ENCODE results near the gene MTMR6. TPM values are rescaled to one million over a fixed set of nuclear protein-coding genes. Genes with fewer than 3 reads are reported as not detected.

The MTMR6 gene
- total RNA-seq, 1 experiment from 2014 or later: 27.4 TPM

DNA sequence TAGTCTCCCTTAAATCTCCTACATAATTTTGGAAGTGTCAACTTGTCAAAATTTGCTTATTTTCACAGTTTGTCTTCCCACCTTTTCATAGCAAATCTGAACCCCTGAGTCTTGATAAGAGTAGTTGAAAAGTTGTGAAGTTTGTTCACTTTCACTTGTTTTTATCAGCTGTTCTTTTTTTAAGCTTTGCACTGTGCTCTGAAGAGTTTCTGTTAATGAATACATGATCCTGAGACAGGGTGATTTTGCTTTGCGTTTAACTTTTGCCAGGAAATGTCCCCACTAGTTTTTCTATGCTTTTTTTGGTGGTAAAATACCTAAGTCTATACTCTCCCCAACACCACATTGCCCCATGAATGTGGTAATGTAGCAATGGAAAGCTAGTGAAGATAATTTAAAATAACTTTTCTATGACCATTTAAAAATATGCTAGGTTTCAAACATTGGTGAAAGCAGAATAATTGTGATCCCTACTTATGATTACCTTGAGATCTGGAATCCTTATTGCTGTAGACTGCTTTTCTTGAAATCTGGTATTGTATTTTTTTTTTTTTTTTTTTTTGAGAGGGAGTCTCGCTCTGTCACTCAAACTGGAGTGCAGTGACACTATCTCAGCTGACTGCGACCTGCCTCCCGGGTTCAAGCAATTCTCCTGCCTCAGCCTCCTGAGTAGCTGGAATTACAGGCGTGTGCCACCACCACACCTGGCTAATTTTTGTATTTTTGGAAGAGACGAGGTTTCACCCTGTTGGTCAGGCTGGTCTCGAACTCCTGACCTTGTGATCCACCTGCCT is 19.6 kb upstream of the MTMR6 start:
- Histone ChIP-seq H3K36me3 (ENCODE audit: insufficient read depth, low read length) (peaks cover 70% of the 10 kb centered on the region), H3K4me1 (ENCODE audit: low read length) (peaks cover 16% of the 10 kb centered on the region), H4K20me1 (ENCODE audit: insufficient read depth, low read depth, low read length) (peaks cover 19% of the 10 kb centered on the region), H3K27me3 (ENCODE audit: low read length) (no peaks in the 10 kb centered on the region), H3K27ac (ENCODE audit: low read length) (no peak overlapping the region), H3K9me3 (ENCODE audit: low read length) (no peaks in the 10 kb centered on the region), H3K4me3 (ENCODE audit: low read length) (no peak overlapping the region), H3K4me2 (ENCODE audit: low read depth, low read length, poor library complexity, severe bottlenecking) (no peak overlapping the region), H3K9ac (ENCODE audit: low read length) (no peak overlapping the region), H2AFZ (ENCODE audit: low read length) (no peak overlapping the region), H3K79me2 (ENCODE audit: low read length) (peaks cover 81% of the 10 kb centered on the region), H3K9me2 (replicated peaks; ENCODE audit: insufficient read depth, low read length) (no peaks in the 10 kb centered on the region)
- no peak for DNase-seq

DNA sequence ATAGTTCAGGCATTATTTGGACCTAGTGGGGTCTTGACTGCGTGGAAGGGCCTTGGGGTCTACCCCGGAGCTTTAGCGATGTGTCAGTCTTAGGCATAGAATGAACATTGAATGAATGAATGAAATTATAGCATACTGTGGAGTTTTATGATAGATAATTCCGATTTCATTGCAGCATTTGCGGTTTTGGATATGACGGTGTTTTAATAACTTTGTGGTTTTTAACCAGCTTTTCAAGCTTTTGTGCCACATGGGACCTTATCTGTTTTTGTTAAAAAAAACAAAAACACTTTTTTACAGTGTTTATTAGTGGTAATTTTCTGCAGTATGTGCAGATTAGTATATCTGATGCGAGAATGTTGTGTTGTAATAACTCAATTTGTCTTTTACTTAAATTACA is 14.8 kb upstream of the MTMR6 start:
- Histone ChIP-seq H3K27me3 (ENCODE audit: low read length) (no peaks in the 10 kb centered on the region), H3K4me2 (ENCODE audit: low read depth, low read length, poor library complexity, severe bottlenecking) (peak overlapping the region; percentile 77), H3K4me3 (ENCODE audit: low read length) (peak overlapping the region; percentile 88), H3K9me2 (replicated peaks; ENCODE audit: insufficient read depth, low read length) (no peaks in the 10 kb centered on the region), H3K9me3 (ENCODE audit: low read length) (0 out of 2 replicates have a peak, but pooled peaks cover 2% of the 10 kb centered on the region), H3K27ac (ENCODE audit: low read length) (peak overlapping the region; percentile 66), H4K20me1 (ENCODE audit: insufficient read depth, low read depth, low read length) (peaks cover 19% of the 10 kb centered on the region), H3K9ac (ENCODE audit: low read length) (peak overlapping the region; percentile 87), H2AFZ (ENCODE audit: low read length) (no peak overlapping the region; the same call in 1 of the 2 replicates), H3K36me3 (ENCODE audit: insufficient read depth, low read length) (peaks cover 34% of the 10 kb centered on the region), H3K79me2 (ENCODE audit: low read length) (peaks cover 55% of the 10 kb centered on the region), H3K4me1 (ENCODE audit: low read length) (peaks cover 21% of the 10 kb centered on the region)
- no peak for DNase-seq

DNA sequence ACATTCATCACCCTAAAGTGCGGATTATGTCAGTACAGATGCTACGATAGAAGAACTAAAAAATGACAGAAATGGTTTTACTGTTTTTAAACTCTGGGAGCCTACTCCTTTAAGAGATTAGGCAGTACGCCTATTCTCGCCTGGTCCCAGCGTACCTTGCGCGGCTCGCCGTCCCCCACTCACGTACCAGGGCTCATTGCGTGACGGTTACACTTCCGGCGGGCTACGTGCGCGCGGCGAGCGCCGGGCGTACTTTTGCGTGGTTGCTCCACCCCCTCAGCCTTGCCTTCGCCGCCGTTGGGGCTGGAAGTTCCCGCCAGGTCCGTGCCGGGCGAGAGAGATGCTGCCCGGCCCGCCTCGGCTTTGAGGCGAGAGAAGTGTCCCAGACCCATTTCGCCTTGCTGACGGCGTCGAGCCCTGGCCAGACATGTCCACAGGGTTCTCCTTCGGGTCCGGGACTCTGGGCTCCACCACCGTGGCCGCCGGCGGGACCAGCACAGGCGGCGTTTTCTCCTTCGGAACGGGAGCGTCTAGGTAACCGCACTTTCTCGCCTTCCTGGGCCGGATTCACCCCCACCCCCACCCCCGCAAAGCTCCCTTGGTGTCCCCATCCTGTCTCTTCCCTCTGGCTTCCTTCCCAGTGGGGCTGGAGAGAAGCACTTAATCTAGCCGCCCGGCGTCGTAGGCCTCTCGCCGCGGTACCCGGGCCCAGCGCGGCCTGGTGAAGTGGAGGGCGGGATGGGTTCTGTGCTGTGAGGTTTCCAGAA is 14.2 kb upstream of the MTMR6 start, which contains the start of gene NUP58:
Gene NUP58, plus strand, starts transcription at position 279 of the 767 bp plus-strand sequence. Its CDS starts 149 bp downstream, at position 428.
- H3K4me3 ChIP-seq (ENCODE audit: low read length): peak within 1 kb of the TSS; percentile 88
- H3K27me3 ChIP-seq (ENCODE audit: low read length): no peaks in the 10 kb centered on the region
- H3K4me1 ChIP-seq (ENCODE audit: low read length): peaks cover 21% of the 10 kb centered on the region
- peak; percentile 97 for DNase-seq
- peak within 1 kb of the TSS; percentile 87 for H3K9ac ChIP-seq (ENCODE audit: low read length)
- peak within 1 kb of the TSS; percentile 66 for H3K27ac ChIP-seq (ENCODE audit: low read length)
- peak within 1 kb of the TSS; percentile 77 for H3K4me2 ChIP-seq (ENCODE audit: low read depth, low read length, poor library complexity, severe bottlenecking)
- 0 out of 2 replicates have a peak, but pooled peaks cover 2% of the 10 kb centered on the region for H3K9me3 ChIP-seq (ENCODE audit: low read length)
- H3K79me2 ChIP-seq (ENCODE audit: low read length): peaks cover 50% of the 10 kb centered on the region
- H4K20me1 ChIP-seq (ENCODE audit: insufficient read depth, low read depth, low read length): peaks cover 19% of the 10 kb centered on the region
- peaks cover 30% of the 10 kb centered on the region for H3K36me3 ChIP-seq (ENCODE audit: insufficient read depth, low read length)
- H3K9me2 ChIP-seq (replicated peaks; ENCODE audit: insufficient read depth, low read length): no peaks in the 10 kb centered on the region
- H2AFZ ChIP-seq (ENCODE audit: low read length): peak within 1 kb of the TSS; percentile 87

DNA sequence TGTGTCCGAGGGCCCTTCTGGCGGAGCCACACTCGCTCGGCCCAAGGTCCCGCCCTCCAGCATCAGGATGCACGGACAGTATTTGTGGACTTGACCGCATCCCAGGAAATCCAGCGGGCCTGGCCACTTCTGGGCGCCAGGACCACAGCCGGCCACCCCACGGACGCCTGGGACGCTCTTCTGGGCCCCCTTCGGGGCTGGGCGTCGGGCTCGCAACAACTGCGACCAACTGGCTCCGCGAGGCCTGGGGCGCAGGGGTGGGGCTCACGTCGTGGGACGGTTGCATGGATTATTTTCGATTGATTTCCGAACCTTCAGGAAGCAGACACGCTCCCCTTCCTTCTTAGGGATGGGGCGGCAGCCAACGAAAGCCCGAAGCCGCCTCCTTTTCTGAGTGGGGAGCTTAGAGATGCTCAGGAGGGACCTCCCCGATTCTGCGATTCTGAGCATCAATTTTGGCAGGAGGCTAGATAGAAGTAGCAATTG is 13.6 kb upstream of the MTMR6 start:
- Histone ChIP-seq H3K9me3 (ENCODE audit: low read length) (0 out of 2 replicates have a peak, but pooled peaks cover 2% of the 10 kb centered on the region), H4K20me1 (ENCODE audit: insufficient read depth, low read depth, low read length) (peaks cover 19% of the 10 kb centered on the region), H3K9me2 (replicated peaks; ENCODE audit: insufficient read depth, low read length) (no peaks in the 10 kb centered on the region), H3K4me2 (ENCODE audit: low read depth, low read length, poor library complexity, severe bottlenecking) (peak overlapping the region; percentile 77), H3K4me3 (ENCODE audit: low read length) (peak overlapping the region; percentile 88; the same call in 1 of the 2 replicates), H3K9ac (ENCODE audit: low read length) (peak overlapping the region; percentile 60), H3K36me3 (ENCODE audit: insufficient read depth, low read length) (peaks cover 26% of the 10 kb centered on the region), H3K27ac (ENCODE audit: low read length) (no peak overlapping the region), H3K27me3 (ENCODE audit: low read length) (no peaks in the 10 kb centered on the region), H2AFZ (ENCODE audit: low read length) (peak overlapping the region; percentile 87), H3K79me2 (ENCODE audit: low read length) (peaks cover 44% of the 10 kb centered on the region), H3K4me1 (ENCODE audit: low read length) (peaks cover 21% of the 10 kb centered on the region)
- DNase-seq: no peak

DNA sequence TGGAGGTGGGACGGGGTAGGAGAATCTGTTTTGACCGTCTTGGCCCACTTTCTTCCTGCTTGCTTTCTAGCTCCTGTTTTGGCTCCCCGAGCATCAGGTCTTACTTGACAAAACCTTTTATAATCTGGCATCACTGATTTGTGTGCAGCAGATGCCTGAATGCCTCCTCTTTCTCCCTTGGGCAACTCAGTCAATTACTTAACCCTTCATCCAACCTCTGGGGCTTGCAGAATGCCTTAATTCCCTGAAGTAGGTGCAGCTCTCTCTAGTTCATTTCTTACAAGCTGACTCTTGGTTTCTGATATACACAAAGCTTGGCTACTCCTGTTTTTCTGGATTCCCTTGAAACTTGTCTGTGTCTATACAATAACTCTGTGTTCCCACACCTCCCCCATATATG is 8.4 kb upstream of the MTMR6 start:
- H3K27ac ChIP-seq (ENCODE audit: low read length): no peak overlapping the region
- DNase-seq: no peak
- no peaks in the 10 kb centered on the region for H3K27me3 ChIP-seq (ENCODE audit: low read length)
- H2AFZ ChIP-seq (ENCODE audit: low read length): no peak overlapping the region
- H3K9ac ChIP-seq (ENCODE audit: low read length): no peak overlapping the region
- no peak overlapping the region for H3K4me3 ChIP-seq (ENCODE audit: low read length)
- no peaks in the 10 kb centered on the region for H3K36me3 ChIP-seq (ENCODE audit: insufficient read depth, low read length)
- no peak overlapping the region for H3K4me2 ChIP-seq (ENCODE audit: low read depth, low read length, poor library complexity, severe bottlenecking)
- peaks cover 6% of the 10 kb centered on the region for H3K4me1 ChIP-seq (ENCODE audit: low read length)
- 0 out of 2 replicates have a peak, but pooled peaks cover 2% of the 10 kb centered on the region for H3K9me3 ChIP-seq (ENCODE audit: low read length)
- no peaks in the 10 kb centered on the region for H3K79me2 ChIP-seq (ENCODE audit: low read length)
- no peaks in the 10 kb centered on the region for H3K9me2 ChIP-seq (replicated peaks; ENCODE audit: insufficient read depth, low read length)
- no peaks in the 10 kb centered on the region for H4K20me1 ChIP-seq (ENCODE audit: insufficient read depth, low read depth, low read length)

DNA sequence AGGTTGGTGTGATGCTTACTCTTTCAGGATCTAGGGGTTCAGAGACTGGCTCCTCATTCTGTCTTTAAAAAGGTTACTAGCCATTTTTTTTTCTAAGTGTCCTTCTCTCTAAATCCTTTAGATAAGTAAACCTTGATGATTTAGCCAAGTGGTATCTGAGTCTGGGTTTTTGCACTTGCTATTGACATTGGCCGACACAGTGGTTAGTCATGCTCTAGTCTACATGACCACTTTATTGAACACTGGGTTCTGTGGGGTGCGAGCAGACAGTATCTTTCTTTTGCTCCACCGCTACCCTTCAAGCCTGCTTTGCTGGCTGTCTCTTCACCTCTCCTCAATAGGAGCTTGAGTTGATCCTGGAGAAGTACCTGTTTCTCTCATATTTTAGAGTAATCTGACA is 7.9 kb upstream of the MTMR6 start:
- no peak overlapping the region for H3K4me3 ChIP-seq (ENCODE audit: low read length)
- no peak overlapping the region for H3K9ac ChIP-seq (ENCODE audit: low read length)
- 0 out of 2 replicates have a peak, but pooled peaks cover 2% of the 10 kb centered on the region for H3K9me3 ChIP-seq (ENCODE audit: low read length)
- H3K79me2 ChIP-seq (ENCODE audit: low read length): no peaks in the 10 kb centered on the region
- H3K4me1 ChIP-seq (ENCODE audit: low read length): peaks cover 6% of the 10 kb centered on the region
- H4K20me1 ChIP-seq (ENCODE audit: insufficient read depth, low read depth, low read length): no peaks in the 10 kb centered on the region
- H3K4me2 ChIP-seq (ENCODE audit: low read depth, low read length, poor library complexity, severe bottlenecking): no peak overlapping the region
- no peaks in the 10 kb centered on the region for H3K27me3 ChIP-seq (ENCODE audit: low read length)
- H3K27ac ChIP-seq (ENCODE audit: low read length): no peak overlapping the region
- no peak for DNase-seq
- no peaks in the 10 kb centered on the region for H3K36me3 ChIP-seq (ENCODE audit: insufficient read depth, low read length)
- no peak overlapping the region for H2AFZ ChIP-seq (ENCODE audit: low read length)
- H3K9me2 ChIP-seq (replicated peaks; ENCODE audit: insufficient read depth, low read length): no peaks in the 10 kb centered on the region

DNA sequence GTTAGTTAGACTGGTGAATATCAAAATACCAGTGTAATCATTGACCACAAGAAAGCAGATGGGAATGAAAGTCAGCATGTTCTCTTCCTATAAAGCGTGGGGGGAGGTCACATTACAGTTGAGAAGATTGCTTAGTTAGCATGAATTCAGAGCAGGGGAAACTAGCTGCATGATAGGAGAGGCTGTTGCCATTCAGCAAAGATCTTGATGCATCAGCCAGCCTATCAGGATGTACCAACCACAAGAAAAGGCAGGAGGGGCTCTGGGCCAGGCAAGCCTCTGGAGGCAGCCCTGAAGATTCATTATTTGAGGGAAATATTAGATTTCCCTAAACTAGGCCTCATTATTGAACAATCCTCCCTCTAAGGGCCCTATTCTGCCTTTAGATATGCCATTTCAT is 5.0 kb upstream of the MTMR6 start:
- Histone ChIP-seq H2AFZ (ENCODE audit: low read length) (peak overlapping the region; percentile 72; the same call in 1 of the 2 replicates), H3K4me1 (ENCODE audit: low read length) (peaks cover 24% of the 10 kb centered on the region), H3K27me3 (ENCODE audit: low read length) (no peaks in the 10 kb centered on the region), H3K27ac (ENCODE audit: low read length) (no peak overlapping the region), H3K36me3 (ENCODE audit: insufficient read depth, low read length) (no peaks in the 10 kb centered on the region), H3K4me2 (ENCODE audit: low read depth, low read length, poor library complexity, severe bottlenecking) (no peak overlapping the region), H3K9me2 (replicated peaks; ENCODE audit: insufficient read depth, low read length) (no peaks in the 10 kb centered on the region), H4K20me1 (ENCODE audit: insufficient read depth, low read depth, low read length) (no peaks in the 10 kb centered on the region), H3K79me2 (ENCODE audit: low read length) (no peaks in the 10 kb centered on the region), H3K9me3 (ENCODE audit: low read length) (no peaks in the 10 kb centered on the region), H3K9ac (ENCODE audit: low read length) (peak overlapping the region; percentile 26; the same call in 1 of the 2 replicates), H3K4me3 (ENCODE audit: low read length) (no peak overlapping the region)
- DNase-seq: no peak

DNA sequence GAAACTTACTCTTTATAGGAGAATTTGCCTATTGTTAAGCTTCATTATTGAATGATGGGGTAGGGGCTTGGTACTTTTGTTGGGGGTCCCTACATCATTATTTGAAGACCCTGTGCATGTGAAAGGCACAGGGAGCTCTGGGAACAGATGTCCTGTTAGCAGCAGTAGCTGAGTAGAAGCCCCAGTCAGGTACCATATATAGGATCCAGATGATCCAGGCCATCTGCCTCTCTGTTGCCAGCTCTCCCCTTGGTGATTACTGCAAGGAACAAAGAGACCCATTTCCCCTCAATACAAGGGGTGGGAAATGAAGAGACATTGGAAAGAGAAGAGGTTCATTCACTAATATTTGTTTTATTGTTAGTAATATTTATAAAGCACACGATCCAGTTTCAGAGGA is 4.4 kb upstream of the MTMR6 start:
- Histone ChIP-seq H2AFZ (ENCODE audit: low read length) (peak overlapping the region; percentile 7; the same call in 1 of the 2 replicates), H4K20me1 (ENCODE audit: insufficient read depth, low read depth, low read length) (no peaks in the 10 kb centered on the region), H3K27ac (ENCODE audit: low read length) (no peak overlapping the region), H3K36me3 (ENCODE audit: insufficient read depth, low read length) (no peaks in the 10 kb centered on the region), H3K27me3 (ENCODE audit: low read length) (no peaks in the 10 kb centered on the region), H3K9me3 (ENCODE audit: low read length) (no peaks in the 10 kb centered on the region), H3K79me2 (ENCODE audit: low read length) (no peaks in the 10 kb centered on the region), H3K4me2 (ENCODE audit: low read depth, low read length, poor library complexity, severe bottlenecking) (no peak overlapping the region), H3K4me1 (ENCODE audit: low read length) (peaks cover 24% of the 10 kb centered on the region), H3K4me3 (ENCODE audit: low read length) (no peak overlapping the region), H3K9ac (ENCODE audit: low read length) (no peak overlapping the region), H3K9me2 (replicated peaks; ENCODE audit: insufficient read depth, low read length) (no peaks in the 10 kb centered on the region)
- DNase-seq: no peak

Data from Karpas-422 (cell line).